ENCODE measurements around the gene HOXB3. TPM values are rescaled to one million over a fixed set of nuclear protein-coding genes. Genes with fewer than 3 reads are reported as not detected.

Gene HOXB3
- total and polyA plus RNA-seq, 7 donors: 6.2 to 64.3 (median 25.3) TPM

DNA sequence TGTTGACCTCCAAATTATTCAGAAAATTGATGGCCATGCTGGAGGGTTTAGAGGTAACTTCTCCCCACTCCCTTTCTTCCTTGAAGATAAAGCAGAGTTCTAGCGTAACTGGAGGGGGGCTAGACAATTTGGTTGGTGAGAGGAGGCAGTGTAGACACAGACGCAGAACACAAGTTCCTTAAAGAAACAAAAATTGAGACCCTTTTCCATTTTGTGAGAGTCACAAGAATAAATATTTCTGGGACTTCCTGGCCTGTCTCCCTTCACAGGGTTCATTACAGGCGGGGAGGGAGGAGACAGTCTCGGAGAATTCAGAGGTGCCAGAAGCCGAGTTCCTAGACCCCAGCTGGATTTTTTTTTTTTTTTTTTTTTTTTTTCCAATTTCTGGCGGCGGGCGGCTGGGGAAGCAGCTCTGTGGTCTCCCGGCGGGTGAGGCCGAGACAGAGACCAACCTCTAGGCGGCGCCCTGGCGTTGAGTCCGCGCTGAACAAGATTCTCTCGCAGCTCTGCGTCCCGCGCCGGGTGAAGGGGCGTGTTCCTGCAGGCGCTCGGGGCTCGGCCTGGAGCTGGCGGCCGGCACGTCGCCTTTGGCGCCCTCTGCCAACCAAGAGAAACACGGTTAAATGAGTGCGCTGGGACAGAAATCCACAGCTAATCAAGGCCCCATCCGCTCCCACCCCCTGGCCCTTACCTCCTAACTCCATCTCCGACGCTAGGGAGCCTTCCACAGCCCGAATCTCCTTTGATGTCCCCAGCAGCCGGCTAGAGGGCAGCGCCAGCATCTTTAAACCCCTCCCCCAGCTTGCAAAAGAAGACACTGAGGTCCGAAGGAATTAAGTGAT is 46.4 kb upstream of the HOXB3 start:
- Histone ChIP-seq H3K4me1 (peaks cover 0 to 16% (median 7%) of the 10 kb centered on the region in 4 donors), H3K36me3 (no peaks in the 10 kb centered on the region), H3K4me3 (no peak overlapping the region), H3K27me3 (peaks cover 53 to 100% (median 86%) of the 10 kb centered on the region in 3 donors), H3K9me3 (no peaks in the 10 kb centered on the region), H3K27ac (no peak overlapping the region)
- DNase-seq: peak; percentile 73
- WGBS, 2 donors: 3 to 6% methylated on average over 39 of the region's 39 CpGs
- TF ChIP-seq, protein P1, sequence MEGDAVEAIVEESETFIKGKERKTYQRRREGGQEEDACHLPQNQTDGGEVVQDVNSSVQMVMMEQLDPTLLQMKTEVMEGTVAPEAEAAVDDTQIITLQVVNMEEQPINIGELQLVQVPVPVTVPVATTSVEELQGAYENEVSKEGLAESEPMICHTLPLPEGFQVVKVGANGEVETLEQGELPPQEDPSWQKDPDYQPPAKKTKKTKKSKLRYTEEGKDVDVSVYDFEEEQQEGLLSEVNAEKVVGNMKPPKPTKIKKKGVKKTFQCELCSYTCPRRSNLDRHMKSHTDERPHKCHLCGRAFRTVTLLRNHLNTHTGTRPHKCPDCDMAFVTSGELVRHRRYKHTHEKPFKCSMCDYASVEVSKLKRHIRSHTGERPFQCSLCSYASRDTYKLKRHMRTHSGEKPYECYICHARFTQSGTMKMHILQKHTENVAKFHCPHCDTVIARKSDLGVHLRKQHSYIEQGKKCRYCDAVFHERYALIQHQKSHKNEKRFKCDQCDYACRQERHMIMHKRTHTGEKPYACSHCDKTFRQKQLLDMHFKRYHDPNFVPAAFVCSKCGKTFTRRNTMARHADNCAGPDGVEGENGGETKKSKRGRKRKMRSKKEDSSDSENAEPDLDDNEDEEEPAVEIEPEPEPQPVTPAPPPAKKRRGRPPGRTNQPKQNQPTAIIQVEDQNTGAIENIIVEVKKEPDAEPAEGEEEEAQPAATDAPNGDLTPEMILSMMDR (IDR thresholded peaks at IDR 0.05): peak in 3 of 4 experiments; percentile 15 to 31 (median 15)
- TF ChIP-seq POLR2AphosphoS5 (IDR thresholded peaks at IDR 0.05): no peak
- intact Hi-C loops (cut with DNase I): no loop called here

DNA sequence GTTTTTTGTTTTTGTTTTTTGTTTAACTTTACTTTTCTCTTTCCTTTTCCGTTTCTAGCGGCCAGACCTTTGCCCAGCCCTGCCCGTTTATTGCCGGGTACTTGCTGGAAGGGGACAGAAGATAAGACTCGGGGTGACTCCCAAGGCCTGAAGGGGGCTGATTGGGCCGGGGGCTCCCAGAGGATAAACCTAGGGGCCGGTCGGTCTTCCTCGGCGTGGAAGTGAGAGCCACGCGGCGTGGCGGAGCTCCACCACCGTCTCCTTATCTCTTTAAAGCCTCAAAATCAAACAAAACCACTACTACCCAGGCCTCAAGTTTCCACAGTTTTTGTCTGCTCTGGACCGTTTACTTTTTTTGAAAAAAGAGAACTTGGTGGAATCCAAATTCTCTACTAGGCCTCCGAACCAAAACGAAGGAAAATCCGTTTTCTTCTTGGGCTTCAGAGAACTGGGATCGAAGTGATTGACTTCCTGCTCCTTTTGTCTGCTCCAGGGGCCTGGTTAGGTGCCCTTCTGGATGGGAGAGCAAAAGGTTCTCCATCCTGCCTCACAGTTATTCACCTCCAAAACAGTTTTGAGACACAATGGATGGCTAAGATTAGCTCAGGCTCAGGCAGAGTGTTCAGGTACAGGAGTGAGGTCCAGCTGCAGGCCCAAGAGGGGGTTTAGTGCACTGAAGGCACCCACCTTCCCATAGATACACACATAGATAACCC is 44.6 kb upstream of the HOXB3 start:
- WGBS, 2 donors: 15 to 51% methylated on average over 20 of the region's 20 CpGs
- Histone ChIP-seq H3K27me3 (peaks cover 55 to 100% (median 94%) of the 10 kb centered on the region in 3 donors), H3K36me3 (no peaks in the 10 kb centered on the region), H3K9me3 (no peaks in the 10 kb centered on the region), H3K27ac (no peak overlapping the region), H3K4me1 (peaks cover 0 to 16% (median 7%) of the 10 kb centered on the region in 4 donors), H3K4me3 (no peak overlapping the region)
- intact Hi-C loops (cut with DNase I): no loop called here
- TF ChIP-seq, protein P1 (IDR thresholded peaks at IDR 0.05): no peak
- TF ChIP-seq POLR2AphosphoS5 (IDR thresholded peaks at IDR 0.05) (no peak), EP300 (IDR thresholded peaks at IDR 0.05) (no peak), POLR2A (IDR thresholded peaks at IDR 0.05) (no peak)
- peak; percentile 35 for DNase-seq

DNA sequence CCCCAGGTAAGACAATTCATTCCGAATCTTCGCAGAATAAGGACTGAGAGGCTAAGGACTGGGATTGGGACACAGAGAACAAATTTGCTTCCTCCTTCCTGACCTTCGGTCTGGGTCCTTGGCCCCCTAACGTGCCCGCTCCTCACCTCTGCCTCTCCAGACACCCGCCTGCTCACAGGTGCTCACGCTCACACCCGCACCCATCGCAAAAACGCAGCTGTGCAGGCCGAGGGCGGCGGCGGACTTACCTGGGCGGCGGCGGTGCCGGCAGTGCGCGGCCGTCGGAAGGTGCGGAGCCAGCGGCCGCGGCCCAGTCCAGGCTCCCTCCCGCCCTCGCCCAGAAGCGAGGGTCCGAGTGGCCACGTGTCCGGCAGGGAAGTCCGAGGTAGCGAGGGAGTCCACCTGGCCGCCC is 43.2 kb upstream of the HOXB3 start:
- H3K4me1 ChIP-seq: peaks cover 0 to 16% (median 7%) of the 10 kb centered on the region in 4 donors
- no peak overlapping the region for H3K27ac ChIP-seq
- H3K9me3 ChIP-seq: no peaks in the 10 kb centered on the region
- H3K4me3 ChIP-seq: no peak overlapping the region
- TF ChIP-seq, protein P1 (IDR thresholded peaks at IDR 0.05): no peak
- TF ChIP-seq POLR2AphosphoS5 (IDR thresholded peaks at IDR 0.05): no peak
- TF ChIP-seq EP300 (IDR thresholded peaks at IDR 0.05): no peak
- TF ChIP-seq POLR2A (IDR thresholded peaks at IDR 0.05): no peak
- WGBS, 2 donors: 15 to 43% methylated on average over 35 of the region's 35 CpGs
- H3K36me3 ChIP-seq: no peaks in the 10 kb centered on the region
- peaks cover 69 to 100% (median 99%) of the 10 kb centered on the region in 3 donors for H3K27me3 ChIP-seq
- DNase-seq: peak; percentile 51
- intact Hi-C loops (cut with DNase I): no loop called here

DNA sequence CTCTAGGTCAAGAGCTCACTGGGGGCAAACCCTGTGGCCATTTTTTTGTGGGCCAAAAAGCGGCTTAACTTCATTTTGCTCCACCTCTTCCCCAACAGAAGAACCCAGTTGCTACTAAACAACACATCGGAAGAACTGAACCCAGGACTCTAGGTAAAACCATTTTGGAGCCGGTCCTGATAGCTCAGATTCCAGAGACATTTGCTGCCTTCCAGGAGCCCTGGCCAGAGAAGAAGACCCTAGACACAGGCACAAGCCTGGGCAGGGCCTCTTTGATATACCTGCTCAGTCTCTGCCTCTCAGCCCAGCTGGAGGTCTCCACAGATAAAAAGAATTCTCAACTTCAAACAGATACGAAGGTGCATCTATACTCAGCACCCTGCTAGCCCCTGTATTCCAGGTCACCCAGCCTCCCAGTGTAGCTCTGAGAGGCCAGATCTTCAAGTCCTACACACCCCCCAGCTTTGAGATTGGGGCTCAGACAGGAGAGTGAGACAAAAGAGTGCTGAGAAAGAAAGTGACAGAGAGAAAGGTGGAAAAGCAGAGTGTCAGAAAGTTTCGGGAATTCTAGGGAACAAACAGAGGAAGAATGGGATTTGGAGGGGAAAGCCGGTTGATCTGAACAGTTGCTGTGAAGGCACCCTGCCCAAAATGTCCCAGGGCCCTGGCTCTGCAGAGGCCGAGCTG is 42.7 kb upstream of the HOXB3 start:
- Histone ChIP-seq H3K4me3 (no peak overlapping the region), H3K27me3 (peaks cover 72 to 100% (median 100%) of the 10 kb centered on the region in 3 donors), H3K9me3 (no peaks in the 10 kb centered on the region), H3K27ac (no peak overlapping the region), H3K36me3 (no peaks in the 10 kb centered on the region), H3K4me1 (peaks cover 0 to 16% (median 7%) of the 10 kb centered on the region in 4 donors)
- peak; percentile 8 for DNase-seq
- intact Hi-C loops (cut with DNase I): no loop called here
- 17 to 58% methylated on average over 7 of the region's 7 CpGs for WGBS, 2 donors
- TF ChIP-seq POLR2AphosphoS5 (IDR thresholded peaks at IDR 0.05) (no peak), POLR2A (IDR thresholded peaks at IDR 0.05) (no peak), EP300 (IDR thresholded peaks at IDR 0.05) (no peak)
- TF ChIP-seq, protein P1 (IDR thresholded peaks at IDR 0.05): no peak

Data from sigmoid colon (tissue), 7 donors.